Stimulated activated CD8-positive, alpha-beta memory T cell treated with anti-CD3 and anti-CD28 coated beads, Interleukin-7, amount 100 ng/mL, for 48 hours (primary cell): ENCODE data around the gene TBCK.
A peak's percentile ranks its signal among the peaks of the same experiment; 100 is the strongest.

Experiments
- DNase-seq, 2 donors: peaks; one replicate each; pipeline ENCODE4 v3.0.0-alpha.2; 2020; ENCODE audit warnings: low read depth in 1 of 2; ENCODE audit errors: extremely low read depth in 1 of 2

Gene TBCK

GRCh38 chr4:106315968-106316772, at the start of gene TBCK, which contains the start of gene AIMP1:
TSS of gene TBCK (minus strand) at chr4:106316209. CDS start at chr4:106308960, 7,249 bp downstream.
TSS of gene AIMP1 (plus strand) at chr4:106316550. CDS start at chr4:106325010, 8,460 bp downstream.
- DNase-seq = peak; percentile 56 to 82

- no peak for DNase-seq
Measured at GRCh38 chr4:106365613-106366012, 49.6 kb upstream of the TBCK start.

- DNase-seq = no peak
Measured at GRCh38 chr4:106364282-106364681, 48.3 kb upstream of the TBCK start.

GRCh38 chr4:106362086-106362825, 46.2 kb upstream of the TBCK start:
- DNase-seq = no peak

- DNase-seq = no peak
Measured at GRCh38 chr4:106358899-106359298, 42.9 kb upstream of the TBCK start.

- DNase-seq = no peak
Measured at GRCh38 chr4:106355193-106355592, 39.2 kb upstream of the TBCK start.

GRCh38 chr4:106353786-106354185, 37.8 kb upstream of the TBCK start:
- DNase-seq = no peak

GRCh38 chr4:106351016-106351415, 35.0 kb upstream of the TBCK start:
- DNase-seq = no peak

- DNase-seq = no peak
Measured at GRCh38 chr4:106347167-106347566, 31.2 kb upstream of the TBCK start.

GRCh38 chr4:106344647-106344970, 28.6 kb upstream of the TBCK start:
- no peak for DNase-seq

- no peak for DNase-seq
Measured at GRCh38 chr4:106343865-106344646, 28.0 kb upstream of the TBCK start.

GRCh38 chr4:106340774-106341173, 24.8 kb upstream of the TBCK start:
- DNase-seq = no peak

- no peak for DNase-seq
Measured at GRCh38 chr4:106339431-106339830, 23.4 kb upstream of the TBCK start.

GRCh38 chr4:106338671-106339070, 22.7 kb upstream of the TBCK start:
- no peak for DNase-seq

- DNase-seq = no peak
Measured at GRCh38 chr4:106337916-106338315, 21.9 kb upstream of the TBCK start.

- DNase-seq = no peak
Measured at GRCh38 chr4:106336618-106337017, 20.6 kb upstream of the TBCK start.

GRCh38 chr4:106334741-106335470, 18.9 kb upstream of the TBCK start:
- no peak for DNase-seq

- no peak for DNase-seq
Measured at GRCh38 chr4:106333186-106333585, 17.2 kb upstream of the TBCK start.

GRCh38 chr4:106329041-106329618, 13.1 kb upstream of the TBCK start:
- DNase-seq = no peak

- DNase-seq = no peak
Measured at GRCh38 chr4:106325800-106326199, 9.8 kb upstream of the TBCK start.
